ENCODE measurements around the gene CHTF18. TPM values are rescaled to one million over a fixed set of nuclear protein-coding genes. Genes with fewer than 3 reads are reported as not detected.
"Not testable (repeated sequence)": the region's sequence is repeated elsewhere in the genome, so short reads cannot be mapped to it uniquely, and the experiment has no call there.

CHTF18 gene
- total RNA-seq, 6 experiments from 2014 or later: 2.9 to 7.8 (median 4.6) TPM

GRCh38 chr16:752007-752312 lies 36.5 kb upstream of the CHTF18 start:
- intact Hi-C loops (cut with DNase I): no loop called here
- TF ChIP-seq CTCF (IDR thresholded peaks at IDR 0.05): no peak
- no peak for TF ChIP-seq POLR2A (IDR thresholded peaks at IDR 0.05)
- ATAC-seq (no peak), DNase-seq (no peak)
- H3K36me3 ChIP-seq: no peaks in the 10 kb centered on the region
- no peak overlapping the region for H3K4me3 ChIP-seq
- H3K27me3 ChIP-seq: no peaks in the 10 kb centered on the region
- H3K9me3 ChIP-seq: no peaks in the 10 kb centered on the region
- no peak overlapping the region for H3K27ac ChIP-seq
- no peaks in the 10 kb centered on the region for H3K4me1 ChIP-seq
- 10% methylated on average over 8 of the region's 10 CpGs for WGBS (ENCODE audit: insufficient coverage, low coverage, low lambda C conversion rate, missing lambda C conversion rate)

- intact Hi-C loops (cut with DNase I); H3K27ac ChIP-seq; H3K36me3 ChIP-seq; H3K4me3 ChIP-seq; H3K9me3 ChIP-seq; H3K4me1 ChIP-seq; H3K27me3 ChIP-seq; DNase-seq; ATAC-seq: not testable (repeated sequence)
- 80% methylated on average over 5 of the region's 11 CpGs for WGBS (ENCODE audit: insufficient coverage, low coverage, low lambda C conversion rate, missing lambda C conversion rate)
Measured at GRCh38 chr16:754121-754607, 34.3 kb upstream of the CHTF18 start.

- H3K27me3 ChIP-seq: no peaks in the 10 kb centered on the region
- intact Hi-C loops (cut with DNase I): no loop called here
- no peaks in the 10 kb centered on the region for H3K36me3 ChIP-seq
- no peak overlapping the region for H3K4me3 ChIP-seq
- H3K9me3 ChIP-seq: no peaks in the 10 kb centered on the region
- ATAC-seq (peak in 2 of 4 donors; percentile 24 to 37), DNase-seq (no peak)
- H3K27ac ChIP-seq: no peak overlapping the region
- no peaks in the 10 kb centered on the region for H3K4me1 ChIP-seq
- TF ChIP-seq POLR2A (IDR thresholded peaks at IDR 0.05): no peak
- WGBS (ENCODE audit: insufficient coverage, low coverage, low lambda C conversion rate, missing lambda C conversion rate): 32% methylated on average over 6 of the region's 11 CpGs
Measured at GRCh38 chr16:754656-755055, 33.8 kb upstream of the CHTF18 start.

GRCh38 chr16:756428-756827 lies 32.0 kb upstream of the CHTF18 start:
- ATAC-seq: no peak
- 83% methylated on average over 5 of the region's 5 CpGs for WGBS (ENCODE audit: insufficient coverage, low coverage, low lambda C conversion rate, missing lambda C conversion rate)
- intact Hi-C loops (cut with DNase I): no loop called here

GRCh38 chr16:759110-759910 lies 29.1 kb upstream of the CHTF18 start:
- 78% methylated on average over 7 of the region's 34 CpGs for WGBS (ENCODE audit: insufficient coverage, low coverage, low lambda C conversion rate, missing lambda C conversion rate)
- intact Hi-C loops (cut with DNase I): no loop called here
- ATAC-seq (no peak), DNase-seq (peak in 1 of 3 donors; percentile 49)
- TF ChIP-seq POLR2A (IDR thresholded peaks at IDR 0.05): no peak
- no peak for TF ChIP-seq CTCF (IDR thresholded peaks at IDR 0.05)
- H3K36me3 ChIP-seq: no peaks in the 10 kb centered on the region
- H3K27me3 ChIP-seq: no peaks in the 10 kb centered on the region
- no peaks in the 10 kb centered on the region for H3K9me3 ChIP-seq
- no peak overlapping the region for H3K4me3 ChIP-seq
- no peak overlapping the region for H3K27ac ChIP-seq
- H3K4me1 ChIP-seq: no peaks in the 10 kb centered on the region

More at GRCh38 chr16:756428-756827, 32.0 kb upstream of the CHTF18 start:
- Histone ChIP-seq H3K27me3 (no peaks in the 10 kb centered on the region), H3K27ac (no peak overlapping the region), H3K4me3 (no peak overlapping the region), H3K4me1 (no peaks in the 10 kb centered on the region), H3K9me3 (no peaks in the 10 kb centered on the region), H3K36me3 (no peaks in the 10 kb centered on the region)
- DNase-seq: no peak
- no peak for TF ChIP-seq CTCF (IDR thresholded peaks at IDR 0.05)
- TF ChIP-seq POLR2A (IDR thresholded peaks at IDR 0.05): no peak

Data from right lobe of liver (tissue), 6 donors.